ENCODE measurements around the gene CBX1.

CBX1 gene

DNA sequence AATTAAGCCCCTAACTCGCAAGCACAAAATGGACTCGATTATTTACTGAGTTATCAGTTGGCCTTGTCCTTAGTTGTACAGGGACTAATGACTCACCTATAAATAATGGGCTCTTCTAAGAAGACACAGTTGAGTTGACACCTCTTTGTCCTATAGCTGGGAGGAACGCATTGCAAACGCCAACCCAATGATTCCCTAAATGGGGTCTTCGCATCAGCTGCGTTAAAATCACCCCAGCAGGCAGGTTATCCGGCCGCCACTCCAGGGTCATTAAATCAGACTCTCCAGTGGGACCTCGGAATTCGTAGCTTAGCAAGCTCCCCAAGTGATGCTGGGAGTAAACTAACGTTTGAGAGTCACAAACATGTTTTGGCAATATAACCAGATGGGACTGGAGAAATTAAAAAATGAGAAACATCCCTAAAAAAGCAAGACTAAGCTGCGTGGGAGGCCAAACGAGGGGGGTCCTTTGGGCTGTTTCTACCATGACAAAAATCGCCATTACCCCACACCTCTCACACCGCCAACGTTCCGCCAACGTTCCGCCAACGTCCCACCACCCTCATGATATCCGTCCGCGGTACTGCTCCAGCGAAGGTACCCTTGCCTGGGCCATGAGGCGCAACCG lies 54.1 kb downstream of the CBX1 start:
- peak; percentile 25 for DNase-seq (ENCODE audit: low read depth)
- peak overlapping the region; percentile 80 for H3K4me3 ChIP-seq (ENCODE audit: control insufficient read depth, low read depth, low read length)
- TF ChIP-seq, protein P1, sequence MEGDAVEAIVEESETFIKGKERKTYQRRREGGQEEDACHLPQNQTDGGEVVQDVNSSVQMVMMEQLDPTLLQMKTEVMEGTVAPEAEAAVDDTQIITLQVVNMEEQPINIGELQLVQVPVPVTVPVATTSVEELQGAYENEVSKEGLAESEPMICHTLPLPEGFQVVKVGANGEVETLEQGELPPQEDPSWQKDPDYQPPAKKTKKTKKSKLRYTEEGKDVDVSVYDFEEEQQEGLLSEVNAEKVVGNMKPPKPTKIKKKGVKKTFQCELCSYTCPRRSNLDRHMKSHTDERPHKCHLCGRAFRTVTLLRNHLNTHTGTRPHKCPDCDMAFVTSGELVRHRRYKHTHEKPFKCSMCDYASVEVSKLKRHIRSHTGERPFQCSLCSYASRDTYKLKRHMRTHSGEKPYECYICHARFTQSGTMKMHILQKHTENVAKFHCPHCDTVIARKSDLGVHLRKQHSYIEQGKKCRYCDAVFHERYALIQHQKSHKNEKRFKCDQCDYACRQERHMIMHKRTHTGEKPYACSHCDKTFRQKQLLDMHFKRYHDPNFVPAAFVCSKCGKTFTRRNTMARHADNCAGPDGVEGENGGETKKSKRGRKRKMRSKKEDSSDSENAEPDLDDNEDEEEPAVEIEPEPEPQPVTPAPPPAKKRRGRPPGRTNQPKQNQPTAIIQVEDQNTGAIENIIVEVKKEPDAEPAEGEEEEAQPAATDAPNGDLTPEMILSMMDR (conservative IDR thresholded peaks at IDR 0.05; ENCODE audit: control insufficient read depth, insufficient read depth, low read depth, low read length): no peak

DNA sequence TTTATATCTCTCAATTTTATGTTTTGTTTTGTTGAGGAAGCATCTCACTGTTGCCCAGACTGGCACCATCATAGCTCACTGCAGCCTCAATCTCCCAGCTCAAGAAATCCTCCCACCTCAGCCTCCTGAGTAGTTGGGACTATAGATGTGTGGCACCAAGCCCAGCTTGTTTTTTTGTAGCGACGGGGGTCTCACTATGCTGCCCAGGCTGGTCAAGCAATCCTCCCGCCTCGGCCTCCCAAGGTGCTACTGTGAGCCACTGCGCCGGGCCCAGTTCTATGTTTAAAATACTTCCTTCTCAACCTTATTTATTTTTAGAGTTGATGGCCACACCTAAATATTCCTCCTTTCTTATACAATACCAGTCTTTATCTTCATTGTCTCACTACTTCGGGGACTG lies 55.0 kb downstream of the CBX1 start:
- TF ChIP-seq, protein P1 (conservative IDR thresholded peaks at IDR 0.05; ENCODE audit: control insufficient read depth, insufficient read depth, low read depth, low read length): no peak
- H3K4me3 ChIP-seq (ENCODE audit: control insufficient read depth, low read depth, low read length): no peak overlapping the region
- DNase-seq (ENCODE audit: low read depth): no peak

DNA sequence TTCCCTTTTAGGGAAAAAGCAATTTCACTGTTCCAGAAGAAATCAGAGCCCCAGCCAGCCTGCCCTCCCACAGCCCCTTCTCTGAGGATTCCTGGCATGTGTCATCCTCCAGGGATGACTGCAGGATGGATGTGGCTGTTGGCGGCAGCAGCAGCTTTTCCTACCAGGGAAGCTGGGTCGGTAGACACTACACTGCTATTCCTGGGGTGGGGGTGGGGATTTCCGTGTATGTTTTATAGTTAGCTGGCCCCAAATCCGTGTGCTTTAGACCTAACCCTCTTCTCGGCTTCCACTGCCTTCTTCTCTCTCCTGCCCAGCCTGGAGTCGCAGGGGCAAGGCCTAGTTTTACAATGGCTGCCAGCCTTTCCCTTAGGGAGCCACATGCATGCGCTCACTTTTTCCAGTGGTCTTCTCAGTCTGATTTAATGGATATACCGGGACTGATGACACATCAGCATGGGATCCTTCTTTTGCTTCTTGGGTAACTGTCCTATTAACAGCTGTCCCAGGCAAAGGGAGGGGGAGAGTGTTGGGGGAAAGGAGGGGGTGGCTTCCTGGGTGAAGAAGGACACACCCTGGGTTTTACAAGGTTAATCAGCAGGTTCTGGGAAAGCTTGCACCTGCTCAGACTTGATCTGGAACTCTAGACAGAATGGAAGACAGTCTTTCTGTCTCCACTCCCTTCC lies 55.8 kb downstream of the CBX1 start:
- no peak overlapping the region for H3K4me3 ChIP-seq (ENCODE audit: control insufficient read depth, low read depth, low read length)
- TF ChIP-seq, protein P1 (conservative IDR thresholded peaks at IDR 0.05; ENCODE audit: control insufficient read depth, insufficient read depth, low read depth, low read length): no peak
- peak; percentile 80 for DNase-seq (ENCODE audit: low read depth)

DNA sequence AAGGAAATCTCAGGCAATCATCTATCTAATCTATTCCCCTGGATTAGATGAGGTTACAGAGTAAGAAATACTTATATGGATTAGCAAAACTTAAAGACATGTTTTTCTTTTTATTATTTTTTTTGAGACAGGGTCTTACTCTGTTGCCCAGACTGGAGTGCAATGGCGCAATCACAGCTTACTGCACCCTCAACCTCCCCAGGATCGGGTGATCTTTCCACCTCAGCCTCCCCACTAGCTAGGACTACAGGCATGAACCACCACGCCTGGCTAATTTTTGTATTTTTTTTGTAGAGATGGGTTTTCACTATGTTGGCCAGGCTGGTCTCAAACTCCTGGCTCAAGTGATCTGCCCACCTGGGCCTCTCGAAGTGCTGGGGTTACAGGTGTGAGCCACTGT lies 56.4 kb downstream of the CBX1 start:
- TF ChIP-seq, protein P1 (conservative IDR thresholded peaks at IDR 0.05; ENCODE audit: control insufficient read depth, insufficient read depth, low read depth, low read length): no peak
- H3K4me3 ChIP-seq (ENCODE audit: control insufficient read depth, low read depth, low read length): no peak overlapping the region
- DNase-seq (ENCODE audit: low read depth): no peak

DNA sequence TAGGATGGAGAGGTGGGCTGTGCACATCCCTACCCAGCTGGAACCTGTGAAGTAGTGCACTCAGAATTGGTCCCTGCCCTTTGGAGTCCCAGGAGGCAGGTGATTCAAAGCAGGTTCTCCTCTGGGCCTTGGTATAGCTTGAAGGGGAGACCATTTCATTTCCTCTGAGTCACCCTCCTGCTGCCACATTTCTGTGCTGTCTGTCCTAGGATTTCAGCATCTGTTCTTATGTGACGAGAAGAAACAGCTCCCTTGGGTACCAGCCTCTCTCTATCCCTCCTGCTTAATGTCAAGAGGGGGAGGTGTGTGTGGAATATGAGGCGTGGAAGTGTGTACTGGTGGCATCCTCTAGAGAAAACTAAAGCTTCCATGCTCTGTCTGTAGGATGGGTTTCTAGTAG lies 58.1 kb downstream of the CBX1 start:
- TF ChIP-seq, protein P1 (conservative IDR thresholded peaks at IDR 0.05; ENCODE audit: control insufficient read depth, insufficient read depth, low read depth, low read length): no peak

DNA sequence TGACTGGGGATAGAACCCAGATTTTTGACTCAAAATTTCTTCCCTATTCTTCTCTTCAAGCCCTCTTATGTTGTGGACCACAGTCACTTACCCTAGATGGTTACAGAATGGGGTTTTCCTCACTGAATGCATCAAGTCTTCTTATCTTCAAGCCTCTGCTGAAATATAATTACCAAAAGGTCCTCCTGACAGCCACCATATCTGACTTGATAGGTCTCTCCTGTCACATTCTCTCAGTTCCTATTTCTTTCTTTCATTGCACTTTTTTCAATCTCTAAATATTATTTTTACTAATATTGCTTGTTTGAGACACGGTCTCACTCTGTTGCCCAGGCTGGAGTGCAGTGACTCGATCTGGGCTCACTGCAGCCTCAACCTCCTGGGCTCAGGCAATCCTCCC lies 62.6 kb downstream of the CBX1 start:
- no peak for DNase-seq (ENCODE audit: low read depth)
- no peak overlapping the region for H3K4me3 ChIP-seq (ENCODE audit: control insufficient read depth, low read depth, low read length)
- TF ChIP-seq, protein P1 (conservative IDR thresholded peaks at IDR 0.05; ENCODE audit: control insufficient read depth, insufficient read depth, low read depth, low read length): no peak

More for the DNA sequence above, 58.1 kb downstream of the CBX1 start:
- peak; percentile 43 for DNase-seq (ENCODE audit: low read depth)
- H3K4me3 ChIP-seq (ENCODE audit: control insufficient read depth, low read depth, low read length): no peak overlapping the region

All from fibroblast of mammary gland (primary cell).